Left lung (tissue), 10 donors: ENCODE results near the gene L3MBTL3. TPM values are rescaled to one million over a fixed set of nuclear protein-coding genes. Genes with fewer than 3 reads are reported as not detected.

Experiments used
- ATAC-seq: fragments of 200-7000 bp; cut with Tn5 transposase; one replicate; pipeline ENCODE4 v1.9.1; 2020; ENCODE audit warnings: moderate library complexity
- DNase-seq, 4 donors: peaks; one replicate each; pipeline ENCODE4 v3.0.0-alpha.2; 2013 to 2020
- H3K27ac ChIP-seq, 2 donors: fragments of 200-600 bp; sonication (generic) in 1 of 2; one replicate each; pipeline versions ENCODE4 v1.5.0 to v1.8.0; 2020 to 2021
- H3K27me3 ChIP-seq, 2 donors: fragments of 200-600 bp; sonication (generic) in 1 of 2; one replicate each; pipeline versions ENCODE4 v1.5.0 to v1.8.0; 2020 to 2021
- H3K36me3 ChIP-seq, 2 donors: fragments of 200-600 bp; sonication (generic) in 1 of 2; one replicate each; pipeline versions ENCODE4 v1.5.0 to v1.8.0; 2020 to 2021
- H3K4me1 ChIP-seq, 2 donors: fragments of 200-600 bp; one replicate each; pipeline ENCODE4 v1.8.0; 2021
- H3K4me3 ChIP-seq, 2 donors: fragments of 200-600 bp; sonication (generic) in 1 of 2; one replicate each; pipeline versions ENCODE4 v1.5.0 to v1.8.0; 2020 to 2021; ENCODE audit warnings: mild to moderate bottlenecking in 1 of 2
- H3K9me3 ChIP-seq, 2 donors: fragments of 200-600 bp; sonication (generic) in 1 of 2; one replicate each; pipeline versions ENCODE4 v1.5.0 to v1.8.0; 2020 to 2021
- CTCF ChIP-seq, 2 donors: fragments of 200-600 bp; sonication (generic) in 1 of 2; IDR thresholded peaks; one replicate each; pipeline versions ENCODE4 v1.5.0 to v1.8.0; 2021; ENCODE audit warnings: antibody characterized with exemption in 2 of 2
- intact Hi-C, 2 donors: fragments of 100-400 bp; cut with DNase I; formaldehyde crosslinking; loops; one replicate each; pipeline versions ENCODE4 v1.11.2 to v1.14.2; 2022
- polyA plus RNA-seq, 6 donors: library from polyadenylated mRNA; unstranded; fragments of 120-200 nt; gene quantifications; one replicate each; pipeline ENCODE4 v1.2.1, GENCODE V29; 2013; ENCODE audit not compliant: insufficient read length in 6 of 6
- total RNA-seq, 2 donors: library from RNA; stranded (reverse); fragmentation: NEBNext Ultra II Directional; extraction: Animal tissue kit (Norgen Biotek cat#: 25700); gene quantifications; one replicate each; pipeline ENCODE4 v1.2.1, GENCODE V29; 2021
- donor health status: DM: no; HTN: yes; CAD: no.
- donor health status: DM: no; HTN: no; CAD: no.

The L3MBTL3 gene
- total and polyA plus RNA-seq, 8 donors = 5.7 to 28.5 (median 17.3) TPM

- intact Hi-C loops = no loop called here
- H3K27ac ChIP-seq = no peak overlapping the region
- no peaks in the 10 kb centered on the region for H3K4me1 ChIP-seq
- DNase-seq (no peak), ATAC-seq (no peak)
- TF ChIP-seq CTCF (IDR thresholded peaks at IDR 0.05) = no peak
- peaks cover 0 to 14% of the 10 kb centered on the region in 2 donors for H3K9me3 ChIP-seq
- H3K36me3 ChIP-seq = no peaks in the 10 kb centered on the region
- H3K4me3 ChIP-seq = no peak overlapping the region
- no peaks in the 10 kb centered on the region for H3K27me3 ChIP-seq
Observed at GRCh38 chr6:129980821-129981220, 37.6 kb upstream of the L3MBTL3 start.

- Histone ChIP-seq H3K4me3 (no peak overlapping the region), H3K9me3 (peaks cover 0 to 14% of the 10 kb centered on the region in 2 donors), H3K36me3 (no peaks in the 10 kb centered on the region), H3K4me1 (no peaks in the 10 kb centered on the region), H3K27ac (no peak overlapping the region), H3K27me3 (no peaks in the 10 kb centered on the region)
- ATAC-seq (no peak), DNase-seq (no peak)
- TF ChIP-seq CTCF (IDR thresholded peaks at IDR 0.05) = no peak
- intact Hi-C loops = no loop called here
Observed at GRCh38 chr6:129981598-129981997, 36.8 kb upstream of the L3MBTL3 start.

GRCh38 chr6:129989396-129989795 lies 29.0 kb upstream of the L3MBTL3 start:
- TF ChIP-seq CTCF (IDR thresholded peaks at IDR 0.05) = no peak
- Histone ChIP-seq H3K27me3 (no peaks in the 10 kb centered on the region), H3K4me1 (no peaks in the 10 kb centered on the region), H3K4me3 (no peak overlapping the region), H3K27ac (no peak overlapping the region), H3K36me3 (no peaks in the 10 kb centered on the region), H3K9me3 (no peaks in the 10 kb centered on the region)
- ATAC-seq (no peak), DNase-seq (no peak)
- intact Hi-C loops = no loop called here

GRCh38 chr6:129992881-129993280 lies 25.5 kb upstream of the L3MBTL3 start:
- Histone ChIP-seq H3K4me3 (no peak overlapping the region), H3K4me1 (no peaks in the 10 kb centered on the region), H3K27me3 (no peaks in the 10 kb centered on the region), H3K36me3 (no peaks in the 10 kb centered on the region), H3K9me3 (no peaks in the 10 kb centered on the region), H3K27ac (no peak overlapping the region)
- DNase-seq = no peak
- intact Hi-C loops = no loop called here
- TF ChIP-seq CTCF (IDR thresholded peaks at IDR 0.05) = no peak
- no peak for ATAC-seq

GRCh38 chr6:129994410-129994809 lies 24.0 kb upstream of the L3MBTL3 start:
- intact Hi-C loops = no loop called here
- Histone ChIP-seq H3K27ac (no peak overlapping the region), H3K4me3 (no peak overlapping the region), H3K36me3 (no peaks in the 10 kb centered on the region), H3K9me3 (no peaks in the 10 kb centered on the region), H3K27me3 (no peaks in the 10 kb centered on the region), H3K4me1 (no peaks in the 10 kb centered on the region)
- no peak for TF ChIP-seq CTCF (IDR thresholded peaks at IDR 0.05)
- DNase-seq = no peak
- ATAC-seq = no peak
